ENCODE measurements around the gene ATXN2. TPM values are rescaled to one million over a fixed set of nuclear protein-coding genes. Genes with fewer than 3 reads are reported as not detected.

The ATXN2 gene
- total and polyA plus RNA-seq, 2 of the 4 experiments (the other 2 are of a cell fraction) = 12.4 to 66.5 TPM

DNA sequence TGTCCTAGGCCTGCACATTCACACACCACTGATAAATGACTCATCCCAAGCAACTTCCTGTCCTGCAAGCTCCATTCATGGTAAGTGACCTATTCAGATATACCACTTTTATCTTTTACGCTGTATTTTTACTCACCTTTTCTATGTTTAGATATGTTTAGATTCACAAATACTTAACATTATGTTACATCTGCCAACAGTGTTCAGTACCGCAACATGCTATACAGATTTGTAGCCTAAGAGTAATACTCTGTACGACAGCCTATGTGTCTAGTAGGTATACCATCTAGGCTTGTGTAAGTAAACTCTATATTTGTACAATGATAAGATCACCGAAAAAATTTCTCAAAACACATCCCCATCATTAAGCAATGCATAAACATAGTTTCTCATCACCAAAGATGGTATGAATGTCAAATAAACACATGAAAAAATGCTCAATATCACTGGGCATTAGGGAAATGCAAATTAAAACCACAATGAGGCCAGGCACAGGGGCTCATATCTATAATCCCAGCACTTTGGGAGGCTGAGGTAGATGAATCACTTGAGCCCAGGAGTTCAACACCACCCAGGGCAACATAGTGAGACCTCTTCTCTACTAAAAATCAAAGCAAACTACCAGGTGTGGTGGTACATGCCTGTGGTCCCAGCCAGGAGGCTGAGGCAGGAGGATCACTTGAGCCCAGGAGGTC lies 20.7 kb downstream of the ATXN2 start:
- Histone ChIP-seq H4K20me1 (ENCODE audit: insufficient read depth, low read length) (peaks cover 94% of the 10 kb centered on the region), H3K14ac (replicated peaks; ENCODE audit: low read depth, low read length) (no peak overlapping the region), H3K56ac (ENCODE audit: extremely low read depth, insufficient read depth, low read length) (no peak overlapping the region), H3K9me1 (ENCODE audit: insufficient read depth, low read length) (peaks cover 36% of the 10 kb centered on the region), H3K9me3 (ENCODE audit: control insufficient read depth, insufficient read depth, low read length) (no peaks in the 10 kb centered on the region), H3K27ac (ENCODE audit: insufficient read depth, low read length) (peak overlapping the region; percentile 96), H2BK5ac (ENCODE audit: low read depth, low read length, poor library complexity, severe bottlenecking) (peak overlapping the region; percentile 93), H4K8ac (ENCODE audit: low read depth in 2 of 2, low read length in 2 of 2) (no peak overlapping the region), H3K79me1 (ENCODE audit: low read depth in 1 of 2, low read length in 2 of 2) (peaks cover 11 to 83% of the 10 kb centered on the region in 2 experiments), H2AFZ (replicated peaks; ENCODE audit: low read length, poor library complexity) (no peak overlapping the region), H3K4me3 (ENCODE audit: insufficient read depth, low read depth, low read length) (no peak overlapping the region), H4K5ac (ENCODE audit: low read depth, low read length) (no peak overlapping the region), H2AK9ac (replicated peaks; ENCODE audit: low read depth, low read length, poor library complexity) (no peak overlapping the region), H3K4me1 (ENCODE audit: control insufficient read depth, insufficient read depth, low read length) (peaks cover 14% of the 10 kb centered on the region), H3K4me2 (ENCODE audit: low read depth, low read length) (peak overlapping the region; percentile 35), H2BK120ac (ENCODE audit: low read depth, low read length) (no peak overlapping the region), H3K23ac (ENCODE audit: low read depth, low read length) (peak overlapping the region; percentile 18; the same call in 1 of the 2 replicates), H2BK15ac (ENCODE audit: low read depth, low read length) (no peak overlapping the region), H3K9ac (ENCODE audit: low read depth, low read length) (no peak overlapping the region), H3K4ac (ENCODE audit: low read depth, low read length) (peak overlapping the region; percentile 68), H3K27me3 (ENCODE audit: control insufficient read depth, insufficient read depth, low read length) (no peaks in the 10 kb centered on the region), H4K91ac (ENCODE audit: insufficient read depth, low read depth, low read length) (0 out of 2 replicates have a peak overlapping the region, but pooled peaks have one; percentile 21), H3K36me3 (ENCODE audit: control insufficient read depth, insufficient read depth, low read length) (peaks cover 4% of the 10 kb centered on the region), H2AK5ac (ENCODE audit: low read depth, low read length) (peak overlapping the region; percentile 13; the same call in 1 of the 2 replicates), H2BK20ac (ENCODE audit: low read depth, low read length) (no peak overlapping the region), H3K18ac (ENCODE audit: low read depth, low read length) (0 out of 2 replicates have a peak overlapping the region, but pooled peaks have one; percentile 26)
- ChIA-PET CTCF (no interaction called here), POLR2A (ENCODE audit: unreplicated experiment) (no interaction called here)
- dilution Hi-C loops (cut with HindIII; ENCODE audit: low sequenced_read_pairs, unreplicated experiment) = no loop called here
- in situ Hi-C loops (cut with MboI; ENCODE audit: low sequenced_read_pairs) = no loop called here
- peak; percentile 87 for ATAC-seq (ENCODE audit: low read depth)
- intact Hi-C loops (cut with micrococcal nuclease) = loop anchor here (1.0 to 2.0 kb wide), 2 partner anchors 8 to 18 kb away; no protein-coding TSS in a partner anchor
- no CpG with 5 or more reads among the region's 4 CpGs for WGBS, 2 experiments (ENCODE audit: extremely low coverage in 2 of 2, insufficient read length in 1 of 2)
- DNase-seq = peak; percentile 91
- no TSS peak for BruUV-seq (replicated peaks)
- TF ChIP-seq USF2 (IDR thresholded peaks at IDR 0.05; ENCODE audit: low read depth, low read length) (no peak), CHD1 (IDR thresholded peaks at IDR 0.05; ENCODE audit: low read depth, low read length) (no peak), NFE2L2 (IDR thresholded peaks at IDR 0.05; ENCODE audit: low read depth, low read length) (no peak), MAZ (IDR thresholded peaks at IDR 0.05; ENCODE audit: borderline replicate concordance, low read depth, low read length) (no peak), CTCF (conservative IDR thresholded peaks at IDR 0.05; ENCODE audit: low read depth, low read length) (no peak), CEBPB (IDR thresholded peaks at IDR 0.05; ENCODE audit: low read depth, low read length) (peak; percentile 86), SMC3 (IDR thresholded peaks at IDR 0.05; ENCODE audit: low read depth, low read length) (no peak), RCOR1 (IDR thresholded peaks at IDR 0.05; ENCODE audit: insufficient replicate concordance, low read length) (no peak), BHLHE40 (IDR thresholded peaks at IDR 0.05; ENCODE audit: low read depth, low read length) (peak; percentile 59; the same call in 1 of the 2 replicates), RAD21 (IDR thresholded peaks at IDR 0.05; ENCODE audit: low read length) (no peak), MAFK (IDR thresholded peaks at IDR 0.05; ENCODE audit: low read depth, low read length) (no peak), MXI1 (IDR thresholded peaks at IDR 0.05; ENCODE audit: borderline replicate concordance, low read depth, low read length) (no peak), POLR2A (IDR thresholded peaks at IDR 0.05; ENCODE audit: low read depth, low read length) (no peak), RFX5 (IDR thresholded peaks at IDR 0.05; ENCODE audit: low read depth, low read length) (no peak)
- TF ChIP-seq, protein P1, sequence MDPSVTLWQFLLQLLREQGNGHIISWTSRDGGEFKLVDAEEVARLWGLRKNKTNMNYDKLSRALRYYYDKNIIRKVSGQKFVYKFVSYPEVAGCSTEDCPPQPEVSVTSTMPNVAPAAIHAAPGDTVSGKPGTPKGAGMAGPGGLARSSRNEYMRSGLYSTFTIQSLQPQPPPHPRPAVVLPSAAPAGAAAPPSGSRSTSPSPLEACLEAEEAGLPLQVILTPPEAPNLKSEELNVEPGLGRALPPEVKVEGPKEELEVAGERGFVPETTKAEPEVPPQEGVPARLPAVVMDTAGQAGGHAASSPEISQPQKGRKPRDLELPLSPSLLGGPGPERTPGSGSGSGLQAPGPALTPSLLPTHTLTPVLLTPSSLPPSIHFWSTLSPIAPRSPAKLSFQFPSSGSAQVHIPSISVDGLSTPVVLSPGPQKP (IDR thresholded peaks at IDR 0.05; ENCODE audit: borderline replicate concordance, low read depth, low read length) = no peak
